CD4-positive, alpha-beta T cell (primary cell): Measurements from ENCODE around the gene EEF1G. TPM values are rescaled to one million over a fixed set of nuclear protein-coding genes. Genes with fewer than 3 reads are reported as not detected.
"Not testable (repeated sequence)": the region's sequence is repeated elsewhere in the genome, so short reads cannot be mapped to it uniquely, and the experiment has no call there.

Source experiments
- ATAC-seq: fragments of 200-7000 bp; cut with Tn5 transposase; one replicate; pipeline ENCODE4 v1.10.0; 2022; ENCODE audit warnings: mild to moderate bottlenecking; ENCODE audit not compliant: poor library complexity
- CTCF ChIA-PET: fragments of 350-600 bp; sonication (Branson Sonifier 250); formaldehyde crosslinking; loops from one replicate; lab custom pipeline; 2021; ENCODE audit warnings: antibody characterized with exemption, inconsistent platforms; lab: Charles Lee
- POLR2A ChIA-PET: fragments of 350-600 bp; sonication (Branson Sonifier 250); formaldehyde crosslinking; loops from one replicate; lab custom pipeline; 2021; ENCODE audit warnings: antibody characterized with exemption, inconsistent platforms; lab: Charles Lee
- DNase-seq, 14 experiments: peaks; one replicate each; pipeline ENCODE4 v3.0.0-alpha.2; 2013 to 2020; ENCODE audit warnings: mixed read lengths in 2 of 14
- H3K27ac ChIP-seq, 2 donors: one replicate each; pipeline versions ENCODE4 v1.5.1 to v1.7.0; 2013; ENCODE audit warnings: low read length in 2 of 2, low read depth in 1 of 2, mild to moderate bottlenecking in 1 of 2
- H3K27me3 ChIP-seq, 2 experiments: 1 replicate in 1 of 2; 2 replicates in 1 of 2; pipeline versions ENCODE4 v1.6.1 to v1.7.0; 2013; ENCODE audit warnings: low read length in 2 of 2, control low read depth in 1 of 2, mild to moderate bottlenecking in 1 of 2, moderate library complexity in 1 of 2; ENCODE audit not compliant: insufficient read depth in 2 of 2, control insufficient read depth in 1 of 2
- H3K36me3 ChIP-seq: one replicate; pipeline ENCODE4 v1.6.1; 2013; ENCODE audit warnings: low read length, control low read depth; ENCODE audit not compliant: insufficient read depth
- H3K4me1 ChIP-seq: one replicate; pipeline ENCODE4 v1.6.1; 2013; ENCODE audit warnings: low read length, control low read depth; ENCODE audit not compliant: insufficient read depth
- H3K4me3 ChIP-seq: one replicate; pipeline ENCODE4 v1.5.1; 2013; ENCODE audit warnings: mild to moderate bottlenecking, low read length, moderate library complexity
- H3K9me3 ChIP-seq, 2 experiments: 1 replicate in 1 of 2; 2 replicates in 1 of 2; pipeline versions ENCODE4 v1.6.1 to v1.7.0; 2013; ENCODE audit warnings: low read length in 2 of 2, mild to moderate bottlenecking in 2 of 2, control low read depth in 1 of 2, moderate library complexity in 1 of 2; ENCODE audit not compliant: control insufficient read depth in 1 of 2, insufficient read depth in 1 of 2
- H3K27ac Mint-ChIP-seq: one replicate; pipeline ENCODE4 v1.8.0; 2020; ENCODE audit warnings: mixed read lengths
- H3K27me3 Mint-ChIP-seq: one replicate; pipeline ENCODE4 v1.8.0; 2021; ENCODE audit warnings: mixed read lengths
- H3K36me3 Mint-ChIP-seq: one replicate; pipeline ENCODE4 v1.8.0; 2021; ENCODE audit warnings: low read depth, mixed read lengths
- H3K4me1 Mint-ChIP-seq: one replicate; pipeline ENCODE4 v1.8.0; 2021; ENCODE audit warnings: low read depth, mixed read lengths
- H3K4me3 Mint-ChIP-seq: one replicate; pipeline ENCODE4 v1.8.0; 2020; ENCODE audit warnings: mild to moderate bottlenecking, mixed read lengths
- H3K9me3 Mint-ChIP-seq: one replicate; pipeline ENCODE4 v1.8.0; 2020; ENCODE audit warnings: mixed read lengths
- intact Hi-C, 2 experiments: fragments of 100-400 bp; cut with DNase I in 1 of 2; cut with micrococcal nuclease in 1 of 2; formaldehyde crosslinking; loops; one replicate each; pipeline versions ENCODE4 v1.15.1 to v1.9.0; 2023 to 2025; cut with DNase I, micrococcal nuclease
- total RNA-seq, 174 experiments: library from RNA in 2 of 174; stranded (reverse) in 2 of 174; gene quantifications; one replicate each; pipeline ENCODE4 v1.2.3 and lab custom pipeline; 2021 to 2026
- TF ChIP-seq, protein P1 (sequence below): fragments of 200-600 bp; IDR thresholded peaks from one replicate; pipeline ENCODE4 v1.8.0; 2022; ENCODE audit warnings: antibody characterized with exemption, mild to moderate bottlenecking

Gene EEF1G
- total RNA-seq, 2 experiments from 2014 or later, result 2,181 to 2,269 TPM

- POLR2A ChIA-PET, result interaction anchor here (1.2 to 4.4 kb wide), 2 partner anchors 10 to 146 kb away, joined by 3 to 19 read pairs; partner anchors contain the start of genes HNRNPUL2 and TUT1
- H3K36me3 ChIP-seq, result peaks cover 60% of the 10 kb centered on the region
- H3K4me1 Mint-ChIP-seq, H3K4me3 Mint-ChIP-seq, H3K9me3 Mint-ChIP-seq, H3K4me3 ChIP-seq, CTCF ChIA-PET, H3K27ac ChIP-seq, DNase-seq, H3K4me1 ChIP-seq, intact Hi-C loops, ATAC-seq, H3K27me3 Mint-ChIP-seq, H3K27me3 ChIP-seq, H3K27ac Mint-ChIP-seq, H3K9me3 ChIP-seq: not testable (repeated sequence)
- H3K36me3 Mint-ChIP-seq, result peaks cover 69% of the 10 kb centered on the region
Measured at GRCh38 chr11:62581735-62582134, 8.0 kb upstream of the EEF1G start.

DNA sequence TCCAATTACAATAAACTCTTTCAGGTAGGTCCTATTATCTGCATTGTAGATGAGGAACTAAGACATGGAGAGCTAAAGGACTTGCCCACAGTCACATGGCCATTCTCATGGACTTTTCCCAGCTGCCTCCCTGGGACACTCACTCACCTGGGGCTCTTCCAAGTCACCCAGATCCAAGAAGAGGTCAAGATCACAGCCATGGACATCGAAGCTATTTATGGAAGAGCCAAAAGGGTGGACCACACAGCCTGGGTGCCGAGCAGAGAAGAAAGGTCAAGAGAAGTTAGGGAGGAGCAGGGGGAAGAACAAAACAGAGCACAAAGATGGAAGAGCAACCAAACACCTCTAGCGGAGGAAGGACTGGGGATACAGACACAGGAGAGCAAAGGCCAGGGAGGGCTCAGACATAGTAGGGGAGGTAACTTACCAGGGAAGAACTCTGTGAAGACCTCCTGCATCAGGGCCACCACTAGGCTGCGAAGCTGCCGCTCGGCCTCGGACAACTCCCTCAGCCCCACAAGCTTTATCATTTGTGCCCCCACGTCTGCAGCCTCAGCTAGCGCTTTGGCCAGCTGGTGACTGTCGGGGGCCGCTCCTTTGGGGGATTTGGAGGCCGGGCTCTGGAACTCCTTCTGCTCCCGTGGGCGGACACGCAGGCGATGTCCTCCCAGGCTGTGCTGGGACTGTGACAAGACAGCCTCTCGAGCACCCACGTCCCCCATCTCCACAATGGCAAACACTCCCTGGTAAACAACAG is 7.4 kb upstream of the EEF1G start:
- Histone ChIP-seq H3K27ac (no peak overlapping the region), H3K4me1 (no peaks in the 10 kb centered on the region), H3K27me3 (no peaks in the 10 kb centered on the region), H3K4me3 (no peak overlapping the region), H3K36me3 (peaks cover 64% of the 10 kb centered on the region), H3K9me3 (no peaks in the 10 kb centered on the region)
- Mint-ChIP-seq H3K27me3 (no peaks in the 10 kb centered on the region), H3K9me3 (no peaks in the 10 kb centered on the region), H3K4me3 (no peak overlapping the region), H3K36me3 (peaks cover 72% of the 10 kb centered on the region), H3K27ac (no peak overlapping the region), H3K4me1 (no peaks in the 10 kb centered on the region)
- CTCF ChIA-PET, result interaction anchor here (0.6 kb wide), 2 partner anchors 92 to 268 kb away, joined by 3 to 4 read pairs; no protein-coding TSS in a partner anchor
- TF ChIP-seq, protein P1, sequence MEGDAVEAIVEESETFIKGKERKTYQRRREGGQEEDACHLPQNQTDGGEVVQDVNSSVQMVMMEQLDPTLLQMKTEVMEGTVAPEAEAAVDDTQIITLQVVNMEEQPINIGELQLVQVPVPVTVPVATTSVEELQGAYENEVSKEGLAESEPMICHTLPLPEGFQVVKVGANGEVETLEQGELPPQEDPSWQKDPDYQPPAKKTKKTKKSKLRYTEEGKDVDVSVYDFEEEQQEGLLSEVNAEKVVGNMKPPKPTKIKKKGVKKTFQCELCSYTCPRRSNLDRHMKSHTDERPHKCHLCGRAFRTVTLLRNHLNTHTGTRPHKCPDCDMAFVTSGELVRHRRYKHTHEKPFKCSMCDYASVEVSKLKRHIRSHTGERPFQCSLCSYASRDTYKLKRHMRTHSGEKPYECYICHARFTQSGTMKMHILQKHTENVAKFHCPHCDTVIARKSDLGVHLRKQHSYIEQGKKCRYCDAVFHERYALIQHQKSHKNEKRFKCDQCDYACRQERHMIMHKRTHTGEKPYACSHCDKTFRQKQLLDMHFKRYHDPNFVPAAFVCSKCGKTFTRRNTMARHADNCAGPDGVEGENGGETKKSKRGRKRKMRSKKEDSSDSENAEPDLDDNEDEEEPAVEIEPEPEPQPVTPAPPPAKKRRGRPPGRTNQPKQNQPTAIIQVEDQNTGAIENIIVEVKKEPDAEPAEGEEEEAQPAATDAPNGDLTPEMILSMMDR, result no peak
- DNase-seq (no peak), ATAC-seq (no peak)
- POLR2A ChIA-PET, result interaction anchor here (1.2 to 4.4 kb wide), 2 partner anchors 11 to 146 kb away, joined by 3 to 19 read pairs; partner anchors contain the start of genes HNRNPUL2 and TUT1
- intact Hi-C loops, result no loop called here

DNA sequence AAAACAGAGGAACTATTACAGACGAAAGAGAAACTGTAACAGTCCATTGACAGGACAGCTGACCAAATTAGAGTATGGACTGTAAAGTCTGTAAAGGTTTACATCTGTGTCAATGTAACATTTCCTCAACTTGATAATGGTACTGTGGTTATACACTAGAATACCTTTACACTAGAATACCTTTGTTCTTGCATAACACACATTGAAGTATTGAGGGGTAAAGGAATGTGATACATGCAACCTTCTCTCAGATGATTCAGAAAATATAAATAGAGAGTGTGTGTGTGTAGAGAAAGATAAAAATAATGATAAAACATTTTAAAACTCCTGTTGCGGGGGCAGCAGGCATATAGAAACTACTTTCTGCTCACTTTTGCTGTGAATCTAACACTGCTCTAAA is 5.6 kb upstream of the EEF1G start:
- CTCF ChIA-PET, result no interaction called here
- H3K27me3 Mint-ChIP-seq, result no peaks in the 10 kb centered on the region
- POLR2A ChIA-PET, result interaction anchor here (0.6 to 1.5 kb wide), 2 partner anchors 8 to 12 kb away, joined by 6 to 7 read pairs; partner anchors contain the start of gene TUT1
- Histone ChIP-seq H3K4me3 (no peak overlapping the region), H3K27me3 (no peaks in the 10 kb centered on the region), H3K9me3 (no peaks in the 10 kb centered on the region), H3K4me1 (peaks cover 16% of the 10 kb centered on the region), H3K36me3 (peaks cover 61% of the 10 kb centered on the region), H3K27ac (no peak overlapping the region)
- H3K9me3 Mint-ChIP-seq, result no peaks in the 10 kb centered on the region
- ATAC-seq (no peak), DNase-seq (no peak)
- intact Hi-C loops, result no loop called here
- TF ChIP-seq, protein P1, result no peak
- no peak overlapping the region for H3K27ac Mint-ChIP-seq
- H3K4me1 Mint-ChIP-seq, result peaks cover 11% of the 10 kb centered on the region
- peaks cover 76% of the 10 kb centered on the region for H3K36me3 Mint-ChIP-seq
- no peak overlapping the region for H3K4me3 Mint-ChIP-seq
